ENCODE data around the gene KRT82. TPM values are rescaled to one million over a fixed set of nuclear protein-coding genes. Genes with fewer than 3 reads are reported as not detected.

KRT82 gene
- total and polyA plus RNA-seq, 7 experiments from 2014 or later = not detected

DNA sequence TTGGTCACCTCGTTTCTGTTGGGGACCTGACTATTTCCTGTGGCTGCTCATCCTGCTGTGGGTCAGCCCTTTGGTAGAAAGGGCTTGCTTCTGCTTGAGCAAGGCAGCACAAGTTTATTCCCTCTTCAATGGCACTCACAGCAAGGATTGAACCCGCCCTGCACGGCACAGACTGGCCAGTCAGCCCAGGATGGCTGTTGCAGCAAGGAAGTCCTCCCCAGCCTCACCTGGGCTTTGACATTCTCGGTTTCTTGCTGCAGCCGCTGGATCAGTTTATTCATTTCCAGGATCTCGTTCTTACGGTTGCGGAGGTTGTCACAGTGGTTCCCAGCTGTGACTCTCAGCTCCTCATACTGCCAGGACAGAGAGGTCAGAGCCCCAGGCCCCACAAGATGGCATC, 9.5 kb downstream of the KRT82 start:
- peaks cover 0 to 3% (median 0%) of the 10 kb centered on the region in 11 donors for H3K9me3 Mint-ChIP-seq
- intact Hi-C loops (cut with micrococcal nuclease) = no loop called here
- CTCF ChIA-PET = interaction anchor here (1.0 kb wide), 1 partner anchor 483 kb away, joined by 3 read pairs; no protein-coding TSS in a partner anchor

DNA sequence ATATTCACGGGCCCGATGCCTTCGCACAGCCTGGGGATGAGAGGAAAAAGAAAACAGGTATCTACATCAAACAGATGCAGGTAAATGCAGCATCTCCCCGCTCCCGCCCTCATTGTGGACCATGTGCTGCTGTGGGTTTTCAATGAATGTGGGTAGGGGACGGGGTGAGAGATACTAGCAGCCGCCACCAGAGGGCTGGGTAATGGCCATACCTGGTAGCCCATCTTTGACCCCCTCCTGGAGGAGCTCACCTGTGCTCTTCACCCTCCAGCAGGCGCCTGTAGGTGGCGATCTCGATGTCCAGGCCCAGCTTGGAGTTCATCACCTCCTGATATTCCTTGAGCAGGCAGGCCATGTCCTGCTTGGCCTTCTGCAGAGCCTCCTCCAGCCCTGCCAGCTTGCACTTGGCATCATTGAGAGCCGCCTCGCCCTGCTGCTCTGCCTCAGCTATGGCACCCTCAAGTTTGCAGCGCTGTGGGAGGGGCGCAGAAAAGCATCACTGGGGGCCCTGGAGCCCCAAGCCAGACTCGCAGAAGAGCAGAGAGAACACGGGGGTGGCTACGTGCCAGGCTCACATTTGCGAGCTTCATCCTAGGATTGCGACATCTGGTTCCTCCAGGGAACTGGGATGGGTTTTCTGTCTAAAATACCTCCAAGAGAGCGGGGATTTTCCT, 10.2 kb downstream of the KRT82 start:
- ATAC-seq (peak; percentile 53), DNase-seq (peak in 1 of 9 donors; percentile 19)
- H3K36me3 ChIP-seq (ENCODE audit: control insufficient read depth in 2 of 3, insufficient read depth in 3 of 3, low read length in 3 of 3) = no peaks in the 10 kb centered on the region
- CTCF ChIA-PET = interaction anchor here (0.6 to 1.7 kb wide), 3 partner anchors 22 to 482 kb away, joined by 3 to 7 read pairs (median 6); no protein-coding TSS in a partner anchor
- Mint-ChIP-seq H3K4me1 (peaks cover 0 to 2% (median 0%) of the 10 kb centered on the region in 7 donors), H3K27ac (no peak overlapping the region), H3K9me3 (peaks cover 0 to 3% (median 0%) of the 10 kb centered on the region in 11 donors), H3K36me3 (no peaks in the 10 kb centered on the region), H3K4me3 (no peak overlapping the region), H3K27me3 (peaks cover 0 to 12% (median 5%) of the 10 kb centered on the region in 5 donors)
- no peak overlapping the region for H3K27ac ChIP-seq (ENCODE audit: low read depth, low read length)
- no peaks in the 10 kb centered on the region for H3K27me3 ChIP-seq (ENCODE audit: control insufficient read depth in 2 of 2, insufficient read depth in 2 of 2, low read length in 2 of 2)
- no peak overlapping the region for H3K4me3 ChIP-seq (ENCODE audit: low read length)
- POLR2A ChIA-PET = no interaction called here
- no peaks in the 10 kb centered on the region for H3K4me1 ChIP-seq (ENCODE audit: control insufficient read depth in 2 of 2, insufficient read depth in 2 of 2, low read length in 2 of 2)
- no peaks in the 10 kb centered on the region for H3K9me3 ChIP-seq (ENCODE audit: control insufficient read depth in 2 of 3, low read length in 3 of 3)
- intact Hi-C loops (cut with micrococcal nuclease) = no loop called here

More for the DNA sequence above, 9.5 kb downstream of the KRT82 start:
- Mint-ChIP-seq H3K36me3 (no peaks in the 10 kb centered on the region), H3K27ac (no peak overlapping the region), H3K27me3 (peaks cover 0 to 16% (median 5%) of the 10 kb centered on the region in 5 donors), H3K4me1 (peaks cover 0 to 2% (median 0%) of the 10 kb centered on the region in 7 donors), H3K4me3 (no peak overlapping the region)
- no peaks in the 10 kb centered on the region for H3K27me3 ChIP-seq (ENCODE audit: control insufficient read depth in 2 of 2, insufficient read depth in 2 of 2, low read length in 2 of 2)
- H3K36me3 ChIP-seq (ENCODE audit: control insufficient read depth in 2 of 3, insufficient read depth in 3 of 3, low read length in 3 of 3) = no peaks in the 10 kb centered on the region
- no peaks in the 10 kb centered on the region for H3K9me3 ChIP-seq (ENCODE audit: control insufficient read depth in 2 of 3, low read length in 3 of 3)
- POLR2A ChIA-PET = no interaction called here
- no peak overlapping the region for H3K4me3 ChIP-seq (ENCODE audit: low read length)
- ATAC-seq = no peak
- no peak overlapping the region for H3K27ac ChIP-seq (ENCODE audit: low read depth, low read length)
- DNase-seq = no peak
- H3K4me1 ChIP-seq (ENCODE audit: control insufficient read depth in 2 of 2, insufficient read depth in 2 of 2, low read length in 2 of 2) = no peaks in the 10 kb centered on the region

DNA sequence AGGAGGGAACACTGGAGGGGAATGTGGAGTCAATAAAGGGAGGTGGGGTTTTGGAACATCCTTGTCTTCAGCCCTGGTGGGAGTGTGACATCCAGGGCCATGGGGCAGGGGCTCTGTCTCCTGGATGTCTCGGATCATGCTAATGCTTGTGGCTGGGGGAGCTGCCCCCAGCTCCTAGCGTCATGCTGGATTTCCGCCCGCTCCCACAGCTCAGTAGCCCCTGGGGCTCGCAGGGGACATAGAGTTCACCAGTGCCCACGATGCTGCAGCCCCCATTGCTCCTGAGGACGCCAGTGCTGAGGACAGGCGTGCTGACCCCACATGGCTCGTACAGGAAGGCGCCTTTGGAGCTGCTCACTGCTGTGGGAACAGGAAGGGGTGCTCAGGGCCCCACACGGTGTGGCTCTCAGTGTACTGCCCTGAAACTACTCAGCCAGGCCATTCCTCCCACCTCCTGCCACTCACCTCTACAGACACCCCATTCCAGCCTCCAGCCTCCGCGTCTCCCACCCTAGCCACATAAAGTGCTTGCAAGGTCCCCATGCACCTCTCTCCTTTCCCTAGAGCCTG, 11.2 kb downstream of the KRT82 start:
- no peak overlapping the region for H3K4me3 ChIP-seq (ENCODE audit: low read length)
- H3K9me3 ChIP-seq (ENCODE audit: control insufficient read depth in 2 of 3, low read length in 3 of 3) = no peaks in the 10 kb centered on the region
- no peaks in the 10 kb centered on the region for H3K27me3 ChIP-seq (ENCODE audit: control insufficient read depth in 2 of 2, insufficient read depth in 2 of 2, low read length in 2 of 2)
- ChIA-PET CTCF (interaction anchor here (0.9 to 1.7 kb wide), 2 partner anchors 483 to 487 kb away, joined by 4 to 7 read pairs; no protein-coding TSS in a partner anchor), POLR2A (no interaction called here)
- no peaks in the 10 kb centered on the region for H3K36me3 ChIP-seq (ENCODE audit: control insufficient read depth in 2 of 3, insufficient read depth in 3 of 3, low read length in 3 of 3)
- peaks cover 0 to 9% (median 5%) of the 10 kb centered on the region in 5 donors for H3K27me3 Mint-ChIP-seq
- no peak for DNase-seq
- H3K4me3 Mint-ChIP-seq = no peak overlapping the region
- H3K9me3 Mint-ChIP-seq = peaks cover 0 to 3% (median 0%) of the 10 kb centered on the region in 11 donors
- peaks cover 0 to 2% (median 0%) of the 10 kb centered on the region in 7 donors for H3K4me1 Mint-ChIP-seq
- H3K36me3 Mint-ChIP-seq = no peaks in the 10 kb centered on the region
- no peaks in the 10 kb centered on the region for H3K4me1 ChIP-seq (ENCODE audit: control insufficient read depth in 2 of 2, insufficient read depth in 2 of 2, low read length in 2 of 2)
- H3K27ac ChIP-seq (ENCODE audit: low read depth, low read length) = no peak overlapping the region
- ATAC-seq = no peak
- intact Hi-C loops (cut with micrococcal nuclease) = loop anchor here in 1 of 2 donors (5.0 kb wide), 1 partner anchor 482 kb away; no protein-coding TSS in a partner anchor
- H3K27ac Mint-ChIP-seq = no peak overlapping the region

DNA sequence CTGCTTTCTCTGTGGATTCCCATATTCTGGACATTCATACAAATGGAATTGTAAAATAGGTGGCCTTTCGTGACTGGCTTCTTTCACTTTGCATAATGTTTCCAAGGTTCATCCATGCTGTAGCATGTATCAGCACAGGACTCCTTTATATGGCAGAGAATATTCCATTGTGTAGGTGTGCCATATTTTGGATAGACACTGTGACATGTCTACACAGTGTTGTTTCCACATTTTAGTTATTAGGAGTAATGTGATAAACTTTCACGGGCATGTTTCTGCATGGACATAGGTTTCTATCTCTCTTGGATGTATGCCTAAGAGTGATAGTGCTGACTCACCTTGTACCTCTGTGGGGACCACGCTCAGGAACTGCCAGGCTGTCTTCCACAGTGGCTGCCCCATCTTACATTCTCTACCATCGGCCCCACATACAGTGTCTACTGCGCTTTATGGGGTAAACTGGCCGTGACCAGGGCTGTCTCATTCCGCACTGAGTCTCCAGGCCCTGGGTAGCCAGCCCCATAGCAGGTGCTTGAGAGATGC, 13.6 kb downstream of the KRT82 start:
- no peak for DNase-seq
- no peaks in the 10 kb centered on the region for H3K36me3 Mint-ChIP-seq
- Histone ChIP-seq H3K27ac (ENCODE audit: low read depth, low read length) (no peak overlapping the region), H3K36me3 (ENCODE audit: control insufficient read depth in 2 of 3, insufficient read depth in 3 of 3, low read length in 3 of 3) (no peaks in the 10 kb centered on the region), H3K9me3 (ENCODE audit: control insufficient read depth in 2 of 3, low read length in 3 of 3) (no peaks in the 10 kb centered on the region), H3K27me3 (ENCODE audit: control insufficient read depth in 2 of 2, insufficient read depth in 2 of 2, low read length in 2 of 2) (no peaks in the 10 kb centered on the region), H3K4me1 (ENCODE audit: control insufficient read depth in 2 of 2, insufficient read depth in 2 of 2, low read length in 2 of 2) (no peaks in the 10 kb centered on the region), H3K4me3 (ENCODE audit: low read length) (no peak overlapping the region)
- no peak overlapping the region for H3K4me3 Mint-ChIP-seq
- peaks cover 0 to 5% (median 4%) of the 10 kb centered on the region in 5 donors for H3K27me3 Mint-ChIP-seq
- ChIA-PET POLR2A (no interaction called here), CTCF (interaction anchor here (0.6 to 1.6 kb wide), 4 partner anchors 487 to 1745 kb away, joined by 3 to 6 read pairs (median 4); no protein-coding TSS in a partner anchor)
- no peak overlapping the region for H3K27ac Mint-ChIP-seq
- no peak for ATAC-seq
- H3K4me1 Mint-ChIP-seq = peaks cover 0 to 1% (median 0%) of the 10 kb centered on the region in 7 donors
- H3K9me3 Mint-ChIP-seq = peaks cover 0 to 3% (median 0%) of the 10 kb centered on the region in 11 donors
- intact Hi-C loops (cut with micrococcal nuclease) = loop anchor here in 1 of 2 donors (5.0 kb wide), 1 partner anchor 485 kb away; no protein-coding TSS in a partner anchor

DNA sequence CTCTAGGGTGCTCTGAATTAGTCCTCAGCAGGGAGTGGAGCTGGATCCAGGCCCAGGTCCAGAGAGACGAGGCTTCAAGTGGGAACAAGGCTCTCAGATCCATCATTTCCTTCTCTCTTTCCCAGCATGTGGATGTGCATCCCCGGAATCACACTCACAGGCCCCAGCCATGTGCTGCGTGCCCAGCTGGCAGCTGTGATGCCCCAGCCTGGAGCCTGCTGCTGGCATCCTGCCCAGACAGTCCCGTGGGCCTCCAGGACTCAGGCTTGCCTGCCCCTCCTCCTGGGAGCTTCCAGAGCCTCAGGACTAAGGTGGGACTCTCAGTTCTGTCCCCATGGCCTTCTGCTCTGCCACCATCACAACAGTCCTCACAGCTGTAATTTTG, 14.5 kb downstream of the KRT82 start:
- H3K27me3 Mint-ChIP-seq = peaks cover 0 to 4% (median 0%) of the 10 kb centered on the region in 5 donors
- H3K36me3 ChIP-seq (ENCODE audit: control insufficient read depth in 2 of 3, insufficient read depth in 3 of 3, low read length in 3 of 3) = no peaks in the 10 kb centered on the region
- POLR2A ChIA-PET = no interaction called here
- no peaks in the 10 kb centered on the region for H3K4me1 ChIP-seq (ENCODE audit: control insufficient read depth in 2 of 2, insufficient read depth in 2 of 2, low read length in 2 of 2)
- peaks cover 0 to 2% (median 0%) of the 10 kb centered on the region in 11 donors for H3K9me3 Mint-ChIP-seq
- no peak for ATAC-seq
- CTCF ChIA-PET = interaction anchor here (0.6 to 1.6 kb wide), 3 partner anchors 488 to 1744 kb away, joined by 3 to 6 read pairs (median 6); no protein-coding TSS in a partner anchor
- H3K4me3 Mint-ChIP-seq = no peak overlapping the region
- H3K36me3 Mint-ChIP-seq = no peaks in the 10 kb centered on the region
- H3K4me3 ChIP-seq (ENCODE audit: low read length) = no peak overlapping the region
- H3K4me1 Mint-ChIP-seq = peaks cover 0 to 1% (median 0%) of the 10 kb centered on the region in 7 donors
- H3K27ac ChIP-seq (ENCODE audit: low read depth, low read length) = no peak overlapping the region
- intact Hi-C loops (cut with micrococcal nuclease) = loop anchor here (1.0 to 5.0 kb wide), 2 partner anchors 486 to 590 kb away; no protein-coding TSS in a partner anchor
- no peaks in the 10 kb centered on the region for H3K27me3 ChIP-seq (ENCODE audit: control insufficient read depth in 2 of 2, insufficient read depth in 2 of 2, low read length in 2 of 2)
- no peaks in the 10 kb centered on the region for H3K9me3 ChIP-seq (ENCODE audit: control insufficient read depth in 2 of 3, low read length in 3 of 3)
- H3K27ac Mint-ChIP-seq = no peak overlapping the region
- DNase-seq = no peak

DNA sequence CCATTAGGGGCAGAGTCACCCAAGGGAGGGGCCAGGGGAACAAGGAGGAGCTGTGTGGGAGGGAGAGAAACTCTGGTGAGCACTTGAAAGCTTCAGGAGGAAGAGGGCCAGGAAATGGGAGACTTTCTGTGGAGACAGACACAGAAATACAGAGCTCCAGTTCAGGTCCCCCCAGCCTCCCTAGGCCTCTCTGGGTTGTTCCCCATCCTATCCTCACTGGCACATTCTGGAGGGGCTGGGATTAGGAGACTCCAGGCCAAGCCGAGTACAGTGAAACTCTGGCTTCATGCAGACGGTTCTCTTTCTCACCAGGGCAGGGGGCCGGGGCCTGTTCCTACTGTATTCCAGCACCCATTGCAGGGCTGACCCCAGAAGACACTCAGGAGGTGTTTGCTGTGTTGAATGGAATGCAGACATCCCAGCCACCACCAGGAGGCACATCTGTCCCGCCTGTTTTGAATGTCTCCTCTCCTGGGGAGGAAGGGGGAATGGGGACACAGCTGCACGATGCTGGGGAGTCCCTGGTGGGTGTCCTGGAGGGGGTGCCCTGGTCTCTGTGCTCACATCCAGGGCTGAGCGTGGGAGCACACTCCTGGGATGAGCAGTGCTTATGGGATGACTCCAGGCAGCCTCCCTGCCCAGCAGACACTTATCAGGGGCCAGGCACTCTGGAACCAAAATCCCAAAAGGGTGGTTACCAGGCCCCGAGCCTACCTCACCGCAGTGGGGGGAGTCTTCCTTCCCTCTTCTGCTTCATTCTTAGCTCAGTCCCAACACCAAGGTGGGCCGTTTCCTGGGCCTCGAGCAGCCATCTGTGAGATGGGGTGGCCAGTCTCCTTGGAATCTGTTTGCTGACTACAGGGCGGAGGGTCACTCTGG, 15.2 kb downstream of the KRT82 start:
- Mint-ChIP-seq H3K9me3 (peaks cover 0 to 2% (median 0%) of the 10 kb centered on the region in 11 donors), H3K4me1 (peaks cover 0 to 1% (median 0%) of the 10 kb centered on the region in 7 donors), H3K36me3 (no peaks in the 10 kb centered on the region), H3K4me3 (no peak overlapping the region), H3K27me3 (peaks cover 0 to 4% (median 0%) of the 10 kb centered on the region in 5 donors), H3K27ac (no peak overlapping the region)
- no peaks in the 10 kb centered on the region for H3K36me3 ChIP-seq (ENCODE audit: control insufficient read depth in 2 of 3, insufficient read depth in 3 of 3, low read length in 3 of 3)
- ChIA-PET CTCF (interaction anchor here (0.6 to 1.6 kb wide), 2 partner anchors 21 to 488 kb away, joined by 3 to 6 read pairs; no protein-coding TSS in a partner anchor), POLR2A (no interaction called here)
- H3K9me3 ChIP-seq (ENCODE audit: control insufficient read depth in 2 of 3, low read length in 3 of 3) = no peaks in the 10 kb centered on the region
- ATAC-seq (no peak), DNase-seq (peak in 1 of 9 donors; percentile 8)
- H3K4me1 ChIP-seq (ENCODE audit: control insufficient read depth in 2 of 2, insufficient read depth in 2 of 2, low read length in 2 of 2) = no peaks in the 10 kb centered on the region
- no peak overlapping the region for H3K4me3 ChIP-seq (ENCODE audit: low read length)
- intact Hi-C loops (cut with micrococcal nuclease) = loop anchor here (1.0 to 5.0 kb wide), 2 partner anchors 486 to 590 kb away; no protein-coding TSS in a partner anchor
- no peaks in the 10 kb centered on the region for H3K27me3 ChIP-seq (ENCODE audit: control insufficient read depth in 2 of 2, insufficient read depth in 2 of 2, low read length in 2 of 2)
- no peak overlapping the region for H3K27ac ChIP-seq (ENCODE audit: low read depth, low read length)
